Right lobe of liver (tissue), 4 donors: ENCODE data around the gene NCR3LG1.

ENCODE experiments used
- POLR2A ChIP-seq: fragments of 450-650 bp; IDR thresholded peaks from one replicate; pipeline ENCODE4 v1.6.1; 2017; ENCODE audit warnings: antibody characterized with exemption, mild to moderate bottlenecking
- TF ChIP-seq, protein P1 (sequence below), 4 donors: fragments of 200-600 bp in 3 of 4; fragments of 450-650 bp in 1 of 4; IDR thresholded peaks; one replicate each; pipeline versions ENCODE4 v1.5.1 to v1.8.0; 2016 to 2022; ENCODE audit warnings: antibody characterized with exemption in 4 of 4, mild to moderate bottlenecking in 2 of 4
- donor health status: DM: no; HTN: no; CAD: no.
- donor health status: DM: no; HTN: no; CAD: no.
- donor health status: DM: no; HTN: yes; CAD: no.

DNA sequence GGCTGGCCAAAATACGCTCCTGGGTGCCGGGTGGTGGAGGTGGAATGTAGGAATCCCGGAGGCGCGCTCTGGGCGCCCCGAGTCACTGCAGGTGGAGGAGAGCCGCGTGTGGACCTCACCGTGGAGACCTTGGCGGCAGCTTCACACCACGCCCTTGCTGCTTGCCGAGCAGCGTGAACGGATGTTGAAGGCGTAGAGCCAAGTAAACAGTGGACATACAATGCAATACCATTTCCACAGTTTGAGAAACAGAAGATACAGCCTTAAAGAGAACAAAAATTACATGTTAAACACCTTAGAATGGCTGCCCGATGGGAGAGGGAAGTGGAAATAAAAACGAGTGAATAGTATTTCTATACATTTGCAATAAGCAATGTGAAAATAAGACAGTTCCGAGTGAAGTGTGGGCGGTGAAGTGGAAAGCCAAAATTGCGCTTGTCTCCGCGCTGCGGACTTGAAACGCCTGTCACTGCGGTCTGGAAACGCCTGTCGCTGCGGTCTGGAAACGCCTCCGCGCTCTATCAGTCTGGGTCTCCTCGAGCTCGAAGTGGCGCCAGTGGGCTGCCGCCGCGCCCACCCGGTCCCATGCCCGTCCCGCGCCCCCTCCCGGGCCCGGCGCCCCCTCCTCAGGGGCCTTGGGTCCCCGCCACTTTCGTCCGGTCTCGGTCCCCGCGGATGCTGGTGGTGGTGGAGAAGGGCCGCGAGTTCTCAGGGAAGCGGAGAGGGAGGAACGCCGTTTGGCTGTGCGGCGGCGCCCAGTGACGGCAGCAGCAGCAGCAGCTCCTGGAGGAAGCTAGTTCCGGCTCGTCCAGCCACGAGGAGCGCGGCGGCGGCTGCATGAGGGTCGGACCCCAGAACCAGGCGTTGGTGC, 1.6 kb downstream of the NCR3LG1 start:
- peak; percentile 34 for TF ChIP-seq POLR2A
- TF ChIP-seq, protein P1, sequence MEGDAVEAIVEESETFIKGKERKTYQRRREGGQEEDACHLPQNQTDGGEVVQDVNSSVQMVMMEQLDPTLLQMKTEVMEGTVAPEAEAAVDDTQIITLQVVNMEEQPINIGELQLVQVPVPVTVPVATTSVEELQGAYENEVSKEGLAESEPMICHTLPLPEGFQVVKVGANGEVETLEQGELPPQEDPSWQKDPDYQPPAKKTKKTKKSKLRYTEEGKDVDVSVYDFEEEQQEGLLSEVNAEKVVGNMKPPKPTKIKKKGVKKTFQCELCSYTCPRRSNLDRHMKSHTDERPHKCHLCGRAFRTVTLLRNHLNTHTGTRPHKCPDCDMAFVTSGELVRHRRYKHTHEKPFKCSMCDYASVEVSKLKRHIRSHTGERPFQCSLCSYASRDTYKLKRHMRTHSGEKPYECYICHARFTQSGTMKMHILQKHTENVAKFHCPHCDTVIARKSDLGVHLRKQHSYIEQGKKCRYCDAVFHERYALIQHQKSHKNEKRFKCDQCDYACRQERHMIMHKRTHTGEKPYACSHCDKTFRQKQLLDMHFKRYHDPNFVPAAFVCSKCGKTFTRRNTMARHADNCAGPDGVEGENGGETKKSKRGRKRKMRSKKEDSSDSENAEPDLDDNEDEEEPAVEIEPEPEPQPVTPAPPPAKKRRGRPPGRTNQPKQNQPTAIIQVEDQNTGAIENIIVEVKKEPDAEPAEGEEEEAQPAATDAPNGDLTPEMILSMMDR (IDR thresholded peaks at IDR 0.05) = peak in 1 of 4 donors; percentile 6
